OCI-LY3 (cell line): ENCODE measurements around the gene PCSK6.
"Not testable (repeated sequence)": the region's sequence is repeated elsewhere in the genome, so short reads cannot be mapped to it uniquely, and the experiment has no call there.

Experiments used
- H2AFZ ChIP-seq: fragments of 200-600, 300-600 bp; shearing (Covaris generic); 2 replicates; pipeline ENCODE4 v1.6.0; 2014; ENCODE audit warnings: antibody characterized with exemption, low read depth, low read length
- H3K27ac ChIP-seq: fragments of 200-600, 300-600 bp; sonication (generic); 2 replicates; pipeline ENCODE4 v1.5.1; 2014; ENCODE audit warnings: mild to moderate bottlenecking, low read length, moderate library complexity, mixed read lengths
- H3K27me3 ChIP-seq: fragments of 200-600, 300-600 bp; sonication (generic); 2 replicates; pipeline ENCODE4 v1.6.1; 2014; ENCODE audit warnings: low read depth, low read length, mixed read lengths
- H3K36me3 ChIP-seq: fragments of 200-600, 300-600 bp; sonication (generic); replicated peaks from 2 replicates; pipeline ENCODE3; 2014; ENCODE audit warnings: low read depth, low read length, mixed read lengths
- H3K4me1 ChIP-seq: fragments of 300-600, 200-600 bp; sonication (generic); 2 replicates; pipeline ENCODE4 v1.6.1; 2014; ENCODE audit warnings: low read length, mixed read lengths
- H3K4me2 ChIP-seq: fragments of 200-600, 300-600 bp; sonication (generic); 2 replicates; pipeline ENCODE4 v1.6.1; 2014; ENCODE audit warnings: low read length, mixed read lengths
- H3K4me3 ChIP-seq: fragments of 300-600, 200-600 bp; sonication (generic); 2 replicates; pipeline ENCODE4 v1.5.1; 2014; ENCODE audit warnings: antibody characterized with exemption, mild to moderate bottlenecking, low read length, moderate library complexity
- H3K79me2 ChIP-seq: fragments of 300-600, 200-600 bp; shearing (Covaris generic); 2 replicates; pipeline ENCODE4 v1.6.1; 2014; ENCODE audit warnings: mild to moderate bottlenecking, low read length, mixed read lengths
- H3K9ac ChIP-seq: fragments of 300-600, 200-600 bp; shearing (Covaris generic); 2 replicates; pipeline ENCODE4 v1.6.0; 2014; ENCODE audit warnings: mild to moderate bottlenecking, low read length, moderate library complexity
- H3K9me3 ChIP-seq: fragments of 200-600, 300-600 bp; shearing (Covaris generic); 2 replicates; pipeline ENCODE4 v1.6.1; 2014; ENCODE audit warnings: low read length, mixed read lengths; ENCODE audit not compliant: insufficient read depth
- H4K20me1 ChIP-seq: fragments of 200-600, 300-600 bp; sonication (generic); 2 replicates; pipeline ENCODE4 v1.6.1; 2016; ENCODE audit warnings: low read length, mixed read lengths; ENCODE audit not compliant: insufficient read depth
- CTCF ChIP-seq: fragments of 200-600, 300-600 bp; sonication (generic); IDR thresholded peaks from 2 replicates; pipeline ENCODE4 v1.5.1; 2014; ENCODE audit warnings: antibody characterized with exemption, low read length, low read depth
- EZH2phosphoT487 ChIP-seq: fragments of 200-600 bp; shearing (Covaris generic); IDR thresholded peaks from 2 replicates; pipeline ENCODE4 v1.6.1; 2018; ENCODE audit warnings: antibody characterized with exemption, mixed run types, low read depth

Gene PCSK6

GRCh38 chr15:101406036-101406435 lies 83.5 kb downstream of the PCSK6 start:
- H3K79me2 ChIP-seq: no peaks in the 10 kb centered on the region
- no peak for TF ChIP-seq EZH2phosphoT487
- TF ChIP-seq CTCF: no peak
- H3K4me3 ChIP-seq: no peak overlapping the region
- H3K4me1 ChIP-seq: peaks cover 17% of the 10 kb centered on the region
- peaks cover 7% of the 10 kb centered on the region; the same call in 1 of the 2 replicates for H4K20me1 ChIP-seq
- H3K36me3 ChIP-seq: no peaks in the 10 kb centered on the region
- H3K4me2 ChIP-seq: no peak overlapping the region
- H3K9ac ChIP-seq: no peak overlapping the region
- H3K27ac ChIP-seq: no peak overlapping the region
- no peaks in the 10 kb centered on the region for H3K9me3 ChIP-seq
- H3K27me3 ChIP-seq: peaks cover 43% of the 10 kb centered on the region
- H2AFZ ChIP-seq: no peak overlapping the region

DNA sequence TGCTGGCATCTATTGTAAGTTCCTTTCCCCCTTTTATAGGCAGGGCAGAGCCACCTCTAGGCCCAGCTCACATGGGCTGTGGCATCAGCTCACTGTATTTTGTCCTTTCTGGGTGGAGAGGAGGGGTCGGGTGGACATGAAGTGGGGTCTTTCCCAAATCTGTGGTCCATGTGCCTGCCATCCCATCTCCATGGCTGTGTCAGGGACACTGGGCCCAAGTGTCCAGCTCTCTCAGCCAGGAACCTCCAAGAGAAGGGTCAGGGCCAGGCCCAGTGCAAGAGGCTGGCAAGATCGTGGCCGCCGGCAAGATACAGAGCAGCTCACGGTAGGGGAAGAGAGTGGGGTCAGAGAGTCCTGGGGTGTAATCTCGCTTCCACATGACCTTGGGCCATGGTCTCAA lies 85.3 kb downstream of the PCSK6 start:
- peaks cover 7% of the 10 kb centered on the region; the same call in 1 of the 2 replicates for H4K20me1 ChIP-seq
- no peak overlapping the region for H2AFZ ChIP-seq
- TF ChIP-seq CTCF: no peak
- TF ChIP-seq EZH2phosphoT487: no peak
- no peaks in the 10 kb centered on the region for H3K9me3 ChIP-seq
- no peak overlapping the region for H3K27ac ChIP-seq
- no peak overlapping the region for H3K9ac ChIP-seq
- no peaks in the 10 kb centered on the region for H3K79me2 ChIP-seq
- H3K4me1 ChIP-seq: peaks cover 17% of the 10 kb centered on the region
- no peak overlapping the region for H3K4me2 ChIP-seq
- peaks cover 36% of the 10 kb centered on the region for H3K27me3 ChIP-seq
- H3K36me3 ChIP-seq: no peaks in the 10 kb centered on the region
- no peak overlapping the region for H3K4me3 ChIP-seq

- H3K4me3 ChIP-seq, H2AFZ ChIP-seq, H3K9ac ChIP-seq, H4K20me1 ChIP-seq, H3K36me3 ChIP-seq, H3K79me2 ChIP-seq, H3K4me2 ChIP-seq, H3K27ac ChIP-seq, H3K9me3 ChIP-seq: not testable (repeated sequence)
- Histone ChIP-seq H3K27me3 (peaks cover 36% of the 10 kb centered on the region), H3K4me1 (peaks cover 13% of the 10 kb centered on the region)
Measured at GRCh38 chr15:101402883-101403282, 86.6 kb downstream of the PCSK6 start.

DNA sequence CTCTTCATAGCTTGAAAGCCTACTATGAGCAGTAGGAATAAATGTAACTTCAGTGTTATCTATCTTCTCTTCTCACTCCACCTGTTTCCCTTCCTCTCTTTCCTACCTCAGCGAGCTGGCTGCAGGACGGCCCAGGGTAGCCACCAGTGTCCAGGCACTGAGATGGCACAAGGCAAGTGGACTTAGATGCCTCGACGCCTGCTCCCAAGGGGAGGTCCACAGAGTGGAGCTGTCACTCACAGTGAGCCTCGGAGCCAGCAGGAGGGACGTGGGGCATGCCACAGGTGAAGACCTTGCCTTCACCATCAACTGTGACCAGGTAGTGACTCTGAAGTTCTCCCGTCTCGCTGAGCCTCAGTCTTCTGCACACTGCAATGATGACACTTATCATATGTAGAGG lies 88.2 kb downstream of the PCSK6 start:
- H3K9ac ChIP-seq: no peak overlapping the region
- H3K9me3 ChIP-seq: no peaks in the 10 kb centered on the region
- no peaks in the 10 kb centered on the region for H3K4me1 ChIP-seq
- no peak overlapping the region for H2AFZ ChIP-seq
- no peak overlapping the region for H3K4me3 ChIP-seq
- TF ChIP-seq CTCF: no peak
- TF ChIP-seq EZH2phosphoT487: no peak
- no peaks in the 10 kb centered on the region for H4K20me1 ChIP-seq
- H3K4me2 ChIP-seq: no peak overlapping the region
- H3K27me3 ChIP-seq: peaks cover 34% of the 10 kb centered on the region
- H3K79me2 ChIP-seq: no peaks in the 10 kb centered on the region
- no peak overlapping the region for H3K27ac ChIP-seq
- H3K36me3 ChIP-seq: no peaks in the 10 kb centered on the region

- Histone ChIP-seq H3K36me3 (no peaks in the 10 kb centered on the region), H3K4me2 (no peak overlapping the region), H3K27me3 (peaks cover 34% of the 10 kb centered on the region), H3K4me3 (no peak overlapping the region), H3K79me2 (no peaks in the 10 kb centered on the region), H2AFZ (no peak overlapping the region), H3K27ac (no peak overlapping the region), H3K4me1 (no peaks in the 10 kb centered on the region), H3K9ac (no peak overlapping the region), H3K9me3 (no peaks in the 10 kb centered on the region), H4K20me1 (no peaks in the 10 kb centered on the region)
- no peak for TF ChIP-seq EZH2phosphoT487
- no peak for TF ChIP-seq CTCF
Measured at GRCh38 chr15:101399431-101399830, 90.1 kb downstream of the PCSK6 start.
